ENCODE measurements around the gene CTNS.

Gene CTNS

DNA sequence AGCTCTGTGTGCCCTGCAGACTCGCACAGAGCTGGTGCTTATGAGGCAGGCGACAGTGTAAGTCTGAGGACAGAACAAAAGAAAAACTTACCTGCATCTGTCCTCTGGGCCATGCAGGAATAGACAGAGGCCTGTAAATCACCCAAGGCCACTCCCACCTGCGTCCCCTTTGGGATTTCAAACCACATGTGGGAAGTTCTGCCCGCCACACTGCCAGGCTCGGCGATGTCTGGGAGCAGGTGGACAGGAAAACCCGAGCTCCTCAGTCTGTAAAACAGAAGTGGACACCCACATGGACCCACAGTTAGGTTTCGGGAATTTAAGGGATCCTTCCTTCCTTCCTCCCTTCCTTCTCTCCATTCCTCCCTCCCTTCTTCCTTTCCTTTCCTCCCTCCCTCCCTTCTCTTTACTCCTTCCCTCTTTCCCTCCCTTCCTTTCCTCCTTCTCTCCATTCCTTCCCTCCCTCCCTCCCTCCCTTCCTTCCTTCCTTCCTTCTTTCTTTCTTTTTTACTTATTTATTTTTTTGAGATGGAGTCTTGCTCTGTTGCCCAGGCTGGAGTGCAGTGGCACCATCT, 15.3 kb upstream of the CTNS start:
- no peak overlapping the region for H3K4me3 ChIP-seq (replicated peaks; ENCODE audit: low read depth, low read length)
- DNase-seq (ENCODE audit: extremely low read depth, low read depth): no peak
- TF ChIP-seq, protein P1, sequence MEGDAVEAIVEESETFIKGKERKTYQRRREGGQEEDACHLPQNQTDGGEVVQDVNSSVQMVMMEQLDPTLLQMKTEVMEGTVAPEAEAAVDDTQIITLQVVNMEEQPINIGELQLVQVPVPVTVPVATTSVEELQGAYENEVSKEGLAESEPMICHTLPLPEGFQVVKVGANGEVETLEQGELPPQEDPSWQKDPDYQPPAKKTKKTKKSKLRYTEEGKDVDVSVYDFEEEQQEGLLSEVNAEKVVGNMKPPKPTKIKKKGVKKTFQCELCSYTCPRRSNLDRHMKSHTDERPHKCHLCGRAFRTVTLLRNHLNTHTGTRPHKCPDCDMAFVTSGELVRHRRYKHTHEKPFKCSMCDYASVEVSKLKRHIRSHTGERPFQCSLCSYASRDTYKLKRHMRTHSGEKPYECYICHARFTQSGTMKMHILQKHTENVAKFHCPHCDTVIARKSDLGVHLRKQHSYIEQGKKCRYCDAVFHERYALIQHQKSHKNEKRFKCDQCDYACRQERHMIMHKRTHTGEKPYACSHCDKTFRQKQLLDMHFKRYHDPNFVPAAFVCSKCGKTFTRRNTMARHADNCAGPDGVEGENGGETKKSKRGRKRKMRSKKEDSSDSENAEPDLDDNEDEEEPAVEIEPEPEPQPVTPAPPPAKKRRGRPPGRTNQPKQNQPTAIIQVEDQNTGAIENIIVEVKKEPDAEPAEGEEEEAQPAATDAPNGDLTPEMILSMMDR (IDR thresholded peaks at IDR 0.05; ENCODE audit: low read depth, low read length, missing control alignments): no peak

DNA sequence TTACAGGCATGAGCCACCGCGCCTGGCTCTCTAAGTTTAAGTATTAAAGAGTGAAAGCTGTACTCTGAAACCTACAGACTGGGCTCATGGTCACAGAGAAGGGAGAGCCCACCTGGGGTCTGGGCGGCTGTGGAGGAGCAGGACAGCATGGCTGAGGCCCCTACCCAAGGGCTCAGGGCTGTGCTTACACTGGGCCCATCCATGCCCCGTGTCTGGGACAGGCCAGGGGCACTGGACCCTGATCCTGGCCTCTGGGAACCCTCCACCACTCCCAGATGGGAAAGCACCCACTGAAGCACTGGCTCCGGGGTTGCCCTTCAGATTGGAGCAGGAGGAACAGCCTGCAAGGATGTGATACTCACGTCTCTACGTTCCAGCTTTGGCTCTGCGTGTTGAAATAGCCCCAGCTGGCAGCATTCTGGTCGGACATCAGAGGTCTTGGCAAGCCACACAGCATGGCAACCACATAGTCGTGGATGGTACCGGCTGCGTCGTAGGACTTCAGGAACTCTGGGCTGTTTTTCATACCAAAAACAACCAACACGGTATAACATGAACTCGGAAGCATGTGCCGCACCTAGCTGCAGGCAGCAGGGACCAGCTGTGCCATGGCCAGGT, 13.5 kb upstream of the CTNS start:
- TF ChIP-seq, protein P1 (IDR thresholded peaks at IDR 0.05; ENCODE audit: low read depth, low read length, missing control alignments): no peak
- H3K4me3 ChIP-seq (replicated peaks; ENCODE audit: low read depth, low read length): no peak overlapping the region
- no peak for DNase-seq (ENCODE audit: extremely low read depth, low read depth)

DNA sequence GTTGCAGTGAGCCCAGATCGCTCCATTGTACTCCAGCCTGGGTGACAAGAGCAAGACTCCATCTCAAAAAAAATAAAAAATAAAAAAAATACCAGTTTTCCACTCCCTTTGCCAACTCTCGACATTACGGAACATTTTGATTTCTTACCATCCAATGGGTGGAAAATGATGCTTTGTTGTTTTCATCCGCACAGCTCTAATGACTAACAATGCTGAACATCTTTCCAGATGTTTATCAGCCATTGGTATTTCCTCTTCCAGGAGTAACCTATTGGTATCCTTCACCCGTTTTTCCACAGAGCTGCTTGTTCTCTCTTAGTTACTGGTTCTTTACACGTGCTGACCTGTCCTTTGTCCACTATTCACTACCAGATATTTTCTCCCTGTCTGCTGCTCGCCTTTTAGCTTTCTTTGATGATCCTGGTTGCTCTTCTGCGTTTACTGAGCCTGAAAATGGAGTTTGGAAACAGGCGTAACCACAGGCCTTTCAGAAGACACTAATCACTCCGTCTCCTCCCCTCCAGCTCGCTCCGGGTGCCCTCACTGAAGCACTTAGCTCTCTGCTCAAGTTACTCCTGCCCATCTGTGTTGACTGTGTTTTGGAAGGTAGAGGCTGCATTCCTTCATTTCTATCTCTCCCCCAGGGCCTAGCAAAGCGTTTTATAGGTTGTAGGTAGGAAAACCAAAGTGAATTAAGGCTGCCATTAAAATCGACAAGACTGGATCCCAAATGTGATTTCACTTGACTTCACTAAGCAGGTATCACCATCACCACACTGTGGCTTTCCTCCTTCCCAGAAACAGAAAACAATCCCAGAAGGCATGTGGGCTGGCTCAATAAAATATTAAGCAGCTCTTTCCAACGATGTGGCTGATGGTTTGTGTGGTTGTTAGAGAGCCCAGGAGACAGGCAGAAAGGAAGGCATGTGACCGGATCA, 9.5 kb upstream of the CTNS start:
- TF ChIP-seq, protein P1 (IDR thresholded peaks at IDR 0.05; ENCODE audit: low read depth, low read length, missing control alignments): no peak
- no peak overlapping the region for H3K4me3 ChIP-seq (replicated peaks; ENCODE audit: low read depth, low read length)
- no peak for DNase-seq (ENCODE audit: extremely low read depth, low read depth)

DNA sequence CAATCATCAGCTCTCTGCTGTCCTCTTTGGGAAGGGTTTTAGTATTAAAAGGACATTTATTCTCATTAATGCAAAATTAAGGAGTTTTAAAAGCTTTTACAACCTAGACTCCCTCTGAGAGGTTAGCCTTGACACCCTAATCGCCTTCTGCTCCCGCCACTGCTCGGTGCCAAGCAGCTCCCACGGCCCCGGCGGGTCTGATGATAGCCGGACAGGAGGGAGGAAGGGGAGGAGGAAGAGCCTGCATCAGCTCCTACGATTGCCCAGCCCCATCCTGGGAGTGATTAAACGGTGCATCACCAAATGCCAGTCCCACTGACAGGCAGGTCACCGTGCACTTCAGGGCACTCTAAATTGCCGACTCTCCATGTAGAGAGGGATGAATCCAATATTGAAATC, 8.8 kb upstream of the CTNS start:
- TF ChIP-seq, protein P1 (IDR thresholded peaks at IDR 0.05; ENCODE audit: low read depth, low read length, missing control alignments): no peak
- no peak overlapping the region for H3K4me3 ChIP-seq (replicated peaks; ENCODE audit: low read depth, low read length)
- DNase-seq (ENCODE audit: extremely low read depth, low read depth): no peak

DNA sequence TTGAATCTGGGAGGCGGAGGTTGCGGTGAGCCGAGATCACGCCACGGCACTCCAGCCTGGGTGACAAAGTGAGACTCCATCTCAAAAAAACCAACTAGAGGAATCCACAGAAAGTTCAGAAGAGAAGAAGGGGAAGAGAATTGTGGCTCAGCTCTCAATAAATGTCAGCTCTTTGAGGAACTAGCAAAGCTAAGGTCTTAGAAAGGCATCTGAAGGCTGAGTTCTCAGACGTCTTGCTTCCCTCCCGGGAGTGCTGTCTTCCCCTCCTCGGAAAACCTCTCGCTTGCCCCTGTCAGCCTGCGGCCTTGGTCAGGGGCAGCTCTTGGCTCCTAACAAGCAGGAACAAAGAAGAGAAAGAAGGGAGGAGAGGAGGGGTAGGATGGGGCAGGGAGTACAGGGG, 5.8 kb upstream of the CTNS start:
- no peak overlapping the region for H3K4me3 ChIP-seq (replicated peaks; ENCODE audit: low read depth, low read length)
- no peak for DNase-seq (ENCODE audit: extremely low read depth, low read depth)
- TF ChIP-seq, protein P1 (IDR thresholded peaks at IDR 0.05; ENCODE audit: low read depth, low read length, missing control alignments): no peak

DNA sequence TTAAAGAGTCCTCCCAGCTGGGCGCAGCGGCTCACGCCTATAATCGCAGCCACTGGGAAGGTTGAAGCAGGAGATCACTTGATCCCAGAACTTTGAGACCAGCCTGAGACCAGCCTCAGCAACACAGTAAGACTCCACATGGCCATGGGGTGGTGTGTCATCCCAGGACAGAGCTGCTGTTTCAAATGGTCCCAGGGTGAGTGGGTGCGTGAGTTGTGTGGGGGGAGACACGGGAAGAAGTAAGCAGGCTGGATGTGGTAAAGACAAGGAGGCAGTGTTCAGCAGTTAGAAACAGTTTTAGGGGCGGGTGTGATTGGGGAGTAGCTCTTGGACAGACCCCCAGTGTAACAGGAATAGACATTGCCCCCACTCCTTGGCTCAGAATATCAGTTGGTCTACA, 4.3 kb upstream of the CTNS start:
- no peak overlapping the region for H3K4me3 ChIP-seq (replicated peaks; ENCODE audit: low read depth, low read length)
- DNase-seq (ENCODE audit: extremely low read depth, low read depth): no peak
- TF ChIP-seq, protein P1 (IDR thresholded peaks at IDR 0.05; ENCODE audit: low read depth, low read length, missing control alignments): no peak
